Measurements from ENCODE around the gene SNX18. TPM values are rescaled to one million over a fixed set of nuclear protein-coding genes. Genes with fewer than 3 reads are reported as not detected.
A peak's percentile ranks its signal among the peaks of the same experiment; 100 is the strongest.

Gene SNX18
- total and polyA plus RNA-seq, 2 of the 4 experiments (the other 2 are of a cell fraction), result 31.2 to 50.0 TPM

- Histone ChIP-seq H3K9me1 (ENCODE audit: insufficient read depth, low read length) (peaks cover 31% of the 10 kb centered on the region), H4K20me1 (ENCODE audit: insufficient read depth, low read length) (peaks cover 77% of the 10 kb centered on the region), H3K23ac (ENCODE audit: low read depth, low read length) (no peak overlapping the region), H4K91ac (ENCODE audit: insufficient read depth, low read depth, low read length) (no peak overlapping the region), H3K27me3 (ENCODE audit: control insufficient read depth, insufficient read depth, low read length) (no peaks in the 10 kb centered on the region), H4K5ac (ENCODE audit: low read depth, low read length) (no peak overlapping the region), H4K8ac (ENCODE audit: low read depth in 2 of 2, low read length in 2 of 2) (no peak overlapping the region), H3K79me1 (ENCODE audit: low read depth in 1 of 2, low read length in 2 of 2) (peaks cover 35 to 77% of the 10 kb centered on the region in 2 experiments), H3K4ac (ENCODE audit: low read depth, low read length) (no peak overlapping the region), H3K4me2 (ENCODE audit: low read depth, low read length) (no peak overlapping the region), H2BK120ac (ENCODE audit: low read depth, low read length) (no peak overlapping the region), H3K4me1 (ENCODE audit: control insufficient read depth, insufficient read depth, low read length) (peaks cover 13% of the 10 kb centered on the region), H3K14ac (replicated peaks; ENCODE audit: low read depth, low read length) (no peak overlapping the region), H3K9me3 (ENCODE audit: control insufficient read depth, insufficient read depth, low read length) (no peaks in the 10 kb centered on the region), H2BK20ac (ENCODE audit: low read depth, low read length) (no peak overlapping the region), H2AK9ac (replicated peaks; ENCODE audit: low read depth, low read length, poor library complexity) (no peak overlapping the region), H2BK15ac (ENCODE audit: low read depth, low read length) (no peak overlapping the region), H3K36me3 (ENCODE audit: control insufficient read depth, insufficient read depth, low read length) (peaks cover 25% of the 10 kb centered on the region), H3K18ac (ENCODE audit: low read depth, low read length) (no peak overlapping the region), H3K9ac (ENCODE audit: low read depth, low read length) (no peak overlapping the region), H3K27ac (ENCODE audit: insufficient read depth, low read length) (no peak overlapping the region), H2AK5ac (ENCODE audit: low read depth, low read length) (no peak overlapping the region), H3K4me3 (ENCODE audit: insufficient read depth, low read depth, low read length) (no peak overlapping the region), H3K56ac (ENCODE audit: extremely low read depth, insufficient read depth, low read length) (no peak overlapping the region), H2AFZ (replicated peaks; ENCODE audit: low read length, poor library complexity) (no peak overlapping the region), H2BK5ac (ENCODE audit: low read depth, low read length, poor library complexity, severe bottlenecking) (no peak overlapping the region)
- no peak for TF ChIP-seq RFX5 (IDR thresholded peaks at IDR 0.05; ENCODE audit: low read depth, low read length)
- TF ChIP-seq MAFK (IDR thresholded peaks at IDR 0.05; ENCODE audit: low read depth, low read length), result no peak
- no peak for TF ChIP-seq FOS (IDR thresholded peaks at IDR 0.05; ENCODE audit: low read depth, low read length)
- TF ChIP-seq, protein P1, sequence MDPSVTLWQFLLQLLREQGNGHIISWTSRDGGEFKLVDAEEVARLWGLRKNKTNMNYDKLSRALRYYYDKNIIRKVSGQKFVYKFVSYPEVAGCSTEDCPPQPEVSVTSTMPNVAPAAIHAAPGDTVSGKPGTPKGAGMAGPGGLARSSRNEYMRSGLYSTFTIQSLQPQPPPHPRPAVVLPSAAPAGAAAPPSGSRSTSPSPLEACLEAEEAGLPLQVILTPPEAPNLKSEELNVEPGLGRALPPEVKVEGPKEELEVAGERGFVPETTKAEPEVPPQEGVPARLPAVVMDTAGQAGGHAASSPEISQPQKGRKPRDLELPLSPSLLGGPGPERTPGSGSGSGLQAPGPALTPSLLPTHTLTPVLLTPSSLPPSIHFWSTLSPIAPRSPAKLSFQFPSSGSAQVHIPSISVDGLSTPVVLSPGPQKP (IDR thresholded peaks at IDR 0.05; ENCODE audit: borderline replicate concordance, low read depth, low read length), result no peak
- TF ChIP-seq, protein P2, sequence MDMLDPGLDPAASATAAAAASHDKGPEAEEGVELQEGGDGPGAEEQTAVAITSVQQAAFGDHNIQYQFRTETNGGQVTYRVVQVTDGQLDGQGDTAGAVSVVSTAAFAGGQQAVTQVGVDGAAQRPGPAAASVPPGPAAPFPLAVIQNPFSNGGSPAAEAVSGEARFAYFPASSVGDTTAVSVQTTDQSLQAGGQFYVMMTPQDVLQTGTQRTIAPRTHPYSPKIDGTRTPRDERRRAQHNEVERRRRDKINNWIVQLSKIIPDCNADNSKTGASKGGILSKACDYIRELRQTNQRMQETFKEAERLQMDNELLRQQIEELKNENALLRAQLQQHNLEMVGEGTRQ (IDR thresholded peaks at IDR 0.05; ENCODE audit: low read depth, low read length), result no peak
- no peak for TF ChIP-seq MXI1 (IDR thresholded peaks at IDR 0.05; ENCODE audit: borderline replicate concordance, low read depth, low read length)
- no peak for TF ChIP-seq RAD21 (IDR thresholded peaks at IDR 0.05; ENCODE audit: low read length)
- TF ChIP-seq CEBPB (IDR thresholded peaks at IDR 0.05; ENCODE audit: low read depth, low read length), result peak; percentile 9; the same call in 1 of the 2 replicates
- in situ Hi-C loops (cut with MboI; ENCODE audit: low sequenced_read_pairs) (no loop called here), intact Hi-C loops (cut with micrococcal nuclease) (no loop called here), dilution Hi-C loops (cut with HindIII; ENCODE audit: low sequenced_read_pairs, unreplicated experiment) (no loop called here)
- no peak for DNase-seq
- no TSS peak for BruUV-seq (replicated peaks)
- POLR2A ChIA-PET (ENCODE audit: unreplicated experiment), result no interaction called here
- CTCF ChIA-PET, result interaction anchor here (1.0 kb wide), 1 partner anchor 52 kb away, joined by 3 read pairs; no protein-coding TSS in a partner anchor
- no CpG with 5 or more reads among the region's 6 CpGs for WGBS, 2 experiments (ENCODE audit: extremely low coverage in 2 of 2, insufficient read length in 1 of 2)
- no peak for ATAC-seq (ENCODE audit: low read depth)
These were observed 28.2 kb downstream of the SNX18 start for GRCh38 chr5:54545796-54546195.
